HepG2 (cell line): ENCODE data around the gene GCNT4. TPM values are rescaled to one million over a fixed set of nuclear protein-coding genes. Genes with fewer than 3 reads are reported as not detected.

Source experiments
- ATAC-seq: fragments of 200-7000 bp; cut with Tn5 transposase; 3 replicates; pipeline ENCODE4 v1.9.1; 2020; ENCODE audit warnings: mild to moderate bottlenecking, moderate library complexity
- Bru-seq: library from RNA; stranded (reverse); fragments of 400-500 nt; gene quantifications from one replicate; lab custom pipeline; 2021; lab: Mats Ljungman, UMichigan
- BruChase-seq, 2 experiments: library from RNA; stranded (reverse); fragments of 400-500 nt; gene quantifications; one replicate each; lab custom pipeline; 2021; lab: Mats Ljungman, UMichigan
- BruUV-seq: library from RNA; stranded (reverse); fragments of 400-500 nt; replicated peaks from 2 replicates; lab custom pipeline; 2021; lab: Mats Ljungman, UMichigan
- CTCF ChIA-PET: fragments of 300-600 bp; formaldehyde crosslinking; extraction: SDS; loops from one replicate; lab custom pipeline; 2021; ENCODE audit warnings: low total read pairs, inconsistent platforms, low intra/inter-chr PET ratio; lab: Yijun Ruan, JAX
- POLR2A ChIA-PET: fragments of 350-600 bp; sonication (Branson Sonifier 250); formaldehyde crosslinking; loops from one replicate; lab custom pipeline; 2020; ENCODE audit warnings: antibody characterized with exemption, inconsistent platforms; lab: Yijun Ruan, JAX
- DNase-seq: peaks from one replicate; pipeline ENCODE4 v3.0.0-alpha.2; 2015; ENCODE audit warnings: low spot score
- FAIRE-seq: peaks from 3 replicates; lab custom pipeline; 2011; peaks lifted over from hg19 to GRCh38; lab: Jason Lieb, UNC
- H2AFZ ChIP-seq: one replicate; pipeline ENCODE4 v1.6.1; 2011; ENCODE audit warnings: low read length, inconsistent platforms
- H3K27ac ChIP-seq: fragments of 300-600 bp; 3 replicates; pipeline ENCODE4 v1.8.0; 2011; ENCODE audit warnings: mixed run types, mild to moderate bottlenecking, mixed read lengths, low read length, inconsistent platforms; ENCODE audit not compliant: insufficient read depth; ENCODE audit errors: extremely low read length
- H3K27me3 ChIP-seq, 2 experiments: fragments of 200-600 bp in 1 of 2; 2 replicates in 1 of 2; 3 replicates in 1 of 2; pipeline versions ENCODE4 v1.6.0 to v1.8.0; 2011; ENCODE audit warnings: low read length in 2 of 2, mild to moderate bottlenecking in 2 of 2, moderate library complexity in 2 of 2, inconsistent platforms in 1 of 2; ENCODE audit not compliant: insufficient read depth in 2 of 2, control insufficient read depth in 1 of 2
- H3K36me3 ChIP-seq, 2 experiments: fragments of 200-600 bp in 1 of 2; replicated peaks in 1 of 2; 2 replicates in 1 of 2; 3 replicates in 1 of 2; pipeline versions ENCODE4 v1.5.1 to v1.8.0; 2011; ENCODE audit warnings: low read length in 2 of 2, inconsistent platforms in 1 of 2; ENCODE audit not compliant: insufficient read depth in 2 of 2, control insufficient read depth in 1 of 2
- H3K4me1 ChIP-seq: 2 replicates; pipeline ENCODE4 v1.5.1; 2012; ENCODE audit warnings: low read length, inconsistent platforms; ENCODE audit not compliant: insufficient read depth
- H3K4me2 ChIP-seq: 2 replicates; pipeline ENCODE4 v1.6.0; 2011; ENCODE audit warnings: low read depth, low read length, inconsistent platforms
- H3K4me3 ChIP-seq, 3 experiments: fragments of 200-600 bp in 1 of 3; sonication (generic), shearing (Covaris generic) in 1 of 3; replicated peaks in 1 of 3; 2 replicates each; pipeline ENCODE4 v1.5.1; 2011 to 2016; ENCODE audit warnings: low read length in 3 of 3, inconsistent platforms in 2 of 3, low read depth in 2 of 3, mild to moderate bottlenecking in 2 of 3, control low read depth in 1 of 3, mixed read lengths in 1 of 3; ENCODE audit not compliant: insufficient read depth in 1 of 3
- H3K79me2 ChIP-seq: one replicate; pipeline ENCODE4 v1.6.1; 2011; ENCODE audit warnings: low read length, inconsistent platforms; ENCODE audit not compliant: insufficient read depth
- H3K9ac ChIP-seq: 2 replicates; pipeline ENCODE4 v1.6.0; 2011; ENCODE audit warnings: mild to moderate bottlenecking, low read depth, low read length, inconsistent platforms; ENCODE audit not compliant: insufficient read depth
- H3K9me3 ChIP-seq: 2 replicates; pipeline ENCODE4 v1.5.1; 2012; ENCODE audit warnings: mild to moderate bottlenecking, low read length
- H4K20me1 ChIP-seq: 2 replicates; pipeline ENCODE4 v1.6.0; 2011; ENCODE audit warnings: inconsistent platforms, mild to moderate bottlenecking, low read length, moderate library complexity; ENCODE audit not compliant: insufficient read depth
- ATF7-NPFF ChIP-seq: sonication (generic); formaldehyde crosslinking; IDR thresholded peaks from 2 replicates; pipeline ENCODE4 v1.8.1; 2023; ENCODE audit warnings: mild to moderate bottlenecking, low read depth, missing genetic modification reagents, moderate library complexity
- FOXK1 ChIP-seq: sonication (generic); formaldehyde crosslinking; IDR thresholded peaks from 2 replicates; pipeline ENCODE4 v1.4.0; 2020; ENCODE audit warnings: low read depth, missing genetic modification reagents, borderline replicate concordance
- IKZF1 ChIP-seq: fragments of 450-650 bp; IDR thresholded peaks from 2 replicates; pipeline ENCODE4 v1.7.1; 2016
- NFATC3 ChIP-seq: sonication (generic); formaldehyde crosslinking; IDR thresholded peaks from 2 replicates; pipeline ENCODE4 v1.5.1; 2020; ENCODE audit warnings: mild to moderate bottlenecking, missing genetic modification reagents
- TCF7L2 ChIP-seq: IDR thresholded peaks from 2 replicates; pipeline ENCODE4 v1.6.1; 2011; ENCODE audit warnings: mild to moderate bottlenecking, low read depth, low read length, moderate library complexity
- YEATS4 ChIP-seq: sonication (generic); formaldehyde crosslinking; IDR thresholded peaks from 2 replicates; pipeline ENCODE4 v1.4.0; 2020; ENCODE audit warnings: missing genetic modification reagents, borderline replicate concordance
- ZNF251 ChIP-seq: sonication (generic); formaldehyde crosslinking; IDR thresholded peaks from 2 replicates; pipeline ENCODE4 v1.9.0; 2021; ENCODE audit warnings: mild to moderate bottlenecking, missing genetic modification reagents
- ZNF350 ChIP-seq: sonication (generic); formaldehyde crosslinking; IDR thresholded peaks from 2 replicates; pipeline ENCODE4 v1.4.0; 2020; ENCODE audit warnings: mild to moderate bottlenecking, low read depth, missing genetic modification reagents, borderline replicate concordance
- ZNF367 ChIP-seq: sonication (generic); formaldehyde crosslinking; IDR thresholded peaks from 2 replicates; pipeline ENCODE4 v1.4.0; 2020; ENCODE audit warnings: missing genetic modification reagents, borderline replicate concordance
- ZNF431 ChIP-seq: sonication (generic); formaldehyde crosslinking; IDR thresholded peaks from 2 replicates; pipeline ENCODE4 v1.9.0; 2022; ENCODE audit warnings: missing genetic modification reagents, low read depth, mild to moderate bottlenecking, borderline replicate concordance
- WGBS: methylation state at CpG from one replicate; pipeline ENCODE4 v1.1.6; 2017; ENCODE audit warnings: low lambda C conversion rate; 5-methylcytosine and 5-hydroxymethylcytosine counted together
- in situ Hi-C: cut with HindIII; loops from 2 replicates; pipeline ENCODE4 v1.10.0; 2017; ENCODE audit warnings: low pct_unique_long_range_greater_than_20kb; ENCODE audit not compliant: extremely low pct_ligation_motif_present
- intact Hi-C: fragments of 100-400 bp; cut with micrococcal nuclease; formaldehyde crosslinking; loops from one replicate; pipeline ENCODE4 v1.10.0; 2022; ENCODE audit not compliant: unreplicated experiment
- long read RNA-seq, 2 experiments: library from RNA in 1 of 2; library from polyadenylated mRNA in 1 of 2; stranded (forward) in 1 of 2; unstranded in 1 of 2; transcript quantifications; one replicate each; pipeline ENCODE4 v2.0.0, GENCODE V29; 2019 to 2022
- polyA minus RNA-seq, 3 experiments: library from RNA; depleted of rRNA, polyadenylated mRNA; stranded (reverse); fragments of >200 nt; gene quantifications; 2 replicates each; pipeline ENCODE4 v1.2.3, GENCODE V29; 2011; ENCODE audit warnings: low replicate concordance in 1 of 3
- polyA plus RNA-seq, 8 experiments: library from polyadenylated mRNA; depleted of rRNA in 3 of 8; stranded (reverse) in 7 of 8; unstranded in 1 of 8; fragments of >200 nt; fragmentation: Illumina TruSeq in 4 of 8; extraction: Trizol in 4 of 8; gene quantifications; 2 replicates each; pipeline versions ENCODE4 v1.2.1 to v1.2.3, GENCODE V29; 2011 to 2016; ENCODE audit warnings: low read depth in 4 of 8, missing spikeins in 1 of 8, mixed read lengths in 1 of 8; ENCODE audit not compliant: insufficient read depth in 1 of 8
- total RNA-seq, 5 experiments: library from RNA; depleted of rRNA; stranded (reverse); fragments of >200 nt; fragmentation: Illumina TruSeq; extraction: Trizol; gene quantifications; 2 replicates each; pipeline ENCODE4 v1.2.3, GENCODE V29; 2016; ENCODE audit warnings: low read depth in 1 of 5
- TF ChIP-seq, protein P1 (sequence below): IDR thresholded peaks from 2 replicates; pipeline ENCODE4 v1.4.0; 2020; ENCODE audit warnings: mild to moderate bottlenecking, missing genetic modification reagents

GCNT4 gene, protein sequence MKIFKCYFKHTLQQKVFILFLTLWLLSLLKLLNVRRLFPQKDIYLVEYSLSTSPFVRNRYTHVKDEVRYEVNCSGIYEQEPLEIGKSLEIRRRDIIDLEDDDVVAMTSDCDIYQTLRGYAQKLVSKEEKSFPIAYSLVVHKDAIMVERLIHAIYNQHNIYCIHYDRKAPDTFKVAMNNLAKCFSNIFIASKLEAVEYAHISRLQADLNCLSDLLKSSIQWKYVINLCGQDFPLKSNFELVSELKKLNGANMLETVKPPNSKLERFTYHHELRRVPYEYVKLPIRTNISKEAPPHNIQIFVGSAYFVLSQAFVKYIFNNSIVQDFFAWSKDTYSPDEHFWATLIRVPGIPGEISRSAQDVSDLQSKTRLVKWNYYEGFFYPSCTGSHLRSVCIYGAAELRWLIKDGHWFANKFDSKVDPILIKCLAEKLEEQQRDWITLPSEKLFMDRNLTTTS
- total RNA-seq (2016; rRNA removed; fragmentation: Illumina TruSeq; extraction: Trizol) (0.22 and 0.27 TPM in 2 replicates), polyA plus RNA-seq (2011; rRNA removed) (0.26 and 0.38 TPM in 2 replicates), polyA minus RNA-seq (2011; rRNA and poly(A)+ RNA removed; ENCODE audit: low replicate concordance) (0.02 and 0.26 TPM in 2 replicates), Bru-seq, nascent RNA (percentile 35 among the genes with signal in this experiment), BruChase-seq, experiment 1, labeled RNA remaining after a 6-hour chase (percentile 35 among the genes with signal in this experiment), BruChase-seq, experiment 2, labeled RNA remaining after a 2-hour chase (percentile 46 among the genes with signal in this experiment)
- 0.10 TPM in 1 of 2 replicates, not detected in the other for total RNA-seq (2016; cell fraction: cytosol; rRNA removed; fragmentation: Illumina TruSeq; extraction: Trizol; ENCODE audit: low read depth)
- total RNA-seq (2016; cell fraction: insoluble cytoplasmic fraction; rRNA removed; fragmentation: Illumina TruSeq; extraction: Trizol), result 0.18 and 0.26 TPM in 2 replicates
- 0.17 and 0.25 TPM in 2 replicates for total RNA-seq (2016; cell fraction: membrane; rRNA removed; fragmentation: Illumina TruSeq; extraction: Trizol)
- 0.19 and 0.50 TPM in 2 replicates for total RNA-seq (2016; cell fraction: nucleus; rRNA removed; fragmentation: Illumina TruSeq; extraction: Trizol)
- polyA plus RNA-seq (2011; cell fraction: cytosol; rRNA removed), result 0.11 and 0.26 TPM in 2 replicates
- polyA plus RNA-seq (2011; cell fraction: nucleus; rRNA removed), result 0.16 and 0.28 TPM in 2 replicates
- polyA plus RNA-seq (2012), result 0.17 and 0.43 TPM in 2 replicates
- 0.01 and 0.02 TPM in 2 replicates for polyA plus RNA-seq (2016; cell fraction: cytosol; fragmentation: Illumina TruSeq; extraction: Trizol; ENCODE audit: low read depth)
- polyA plus RNA-seq (2016; cell fraction: insoluble cytoplasmic fraction; fragmentation: Illumina TruSeq; extraction: Trizol; ENCODE audit: low read depth), result 0.12 and 0.17 TPM in 2 replicates
- polyA plus RNA-seq (2016; cell fraction: membrane; fragmentation: Illumina TruSeq; extraction: Trizol; ENCODE audit: low read depth), result 0.05 and 0.13 TPM in 2 replicates
- 0.21 and 0.28 TPM in 2 replicates for polyA plus RNA-seq (2016; cell fraction: nucleus; fragmentation: Illumina TruSeq; extraction: Trizol; ENCODE audit: insufficient read depth, low read depth)
- polyA minus RNA-seq (2011; cell fraction: cytosol; rRNA and poly(A)+ RNA removed), result 0.59 and 0.62 TPM in 2 replicates
- 0.90 and 0.99 TPM in 2 replicates for polyA minus RNA-seq (2011; cell fraction: nucleus; rRNA and poly(A)+ RNA removed)
- long read RNA-seq, experiment 1, full-length matches to known transcripts, result 1 of 1 reads
- long read RNA-seq, experiment 1, partial matches to known transcripts, result 0 of 1 reads
- long read RNA-seq, experiment 1, other reads (novel, unspliced or antisense), result 0 of 1 reads
- long read RNA-seq, experiment 2, result 0 reads

DNA sequence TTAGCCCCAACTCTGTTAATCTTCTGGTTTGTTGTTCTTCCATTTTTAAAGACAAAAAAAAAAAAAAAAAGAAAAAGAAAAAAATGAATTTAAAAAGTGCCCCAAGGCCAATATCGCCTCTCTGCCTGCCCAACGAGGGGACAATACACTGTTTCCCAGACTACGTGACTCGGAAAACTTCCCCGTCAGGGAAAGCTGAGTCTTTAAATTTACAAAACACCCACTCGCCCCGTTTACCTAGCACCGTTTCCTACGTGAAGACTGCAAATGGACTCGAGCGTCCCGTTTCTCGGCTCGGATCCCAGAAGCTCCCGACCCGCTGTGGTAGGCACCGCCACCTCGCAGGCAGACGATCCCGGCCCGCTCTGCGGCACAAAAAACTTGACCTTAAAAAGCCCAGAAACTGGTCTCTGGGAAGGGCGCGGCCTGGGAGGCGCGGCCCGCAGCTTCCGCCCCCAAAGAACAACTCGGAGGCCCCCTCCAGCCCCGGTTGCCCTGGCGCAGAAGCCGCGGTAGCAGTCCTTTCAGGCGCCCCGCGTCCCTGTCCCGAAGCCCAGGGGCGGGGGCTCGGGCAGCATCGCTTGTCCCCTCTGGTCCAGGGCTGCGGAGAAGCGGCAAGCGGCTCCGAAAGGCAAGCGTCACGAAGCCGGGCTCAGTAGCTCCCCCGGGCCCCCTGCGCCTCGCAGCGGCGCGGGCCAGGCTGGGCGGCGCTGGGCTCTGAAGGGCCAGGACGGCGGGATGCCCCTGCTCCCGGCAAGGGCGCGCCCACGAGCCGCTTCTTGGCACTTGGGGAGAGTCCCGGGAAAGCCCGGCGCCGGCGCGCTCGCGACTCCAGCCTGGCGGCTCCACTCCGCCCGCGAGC lies at the start of gene GCNT4:
GCNT4 (minus strand) TSS at position 367 of the 862 bp plus-strand sequence. CDS start 22,521 bp downstream, outside the sequence.
- peak within 1 kb of the TSS; percentile 28; the same call in 1 of the 2 replicates for H3K9ac ChIP-seq
- H4K20me1 ChIP-seq, result no peaks in the 10 kb centered on the region
- H3K36me3 ChIP-seq, result no peaks in the 10 kb centered on the region
- intact Hi-C loops (loop anchor here (1.0 to 10.0 kb wide), 4 partner anchors 105 to 284 kb away; partner anchors contain the start of genes ANKRD31 and HMGCR), in situ Hi-C loops (loop anchor here (10.0 kb wide), 1 partner anchor 212 kb away; no protein-coding TSS in a partner anchor)
- peaks cover 19 to 53% of the 10 kb centered on the region in 2 experiments for H3K27me3 ChIP-seq
- CTCF ChIA-PET, result interaction anchor here (1.5 kb wide), 1 partner anchor 213 kb away, joined by 3 read pairs; no protein-coding TSS in a partner anchor
- DNase-seq (no peak), FAIRE-seq (no peak), ATAC-seq (peak; percentile 55)
- POLR2A ChIA-PET, result no interaction called here
- H3K27ac ChIP-seq, result no peak within 1 kb of the TSS
- no TSS peak for BruUV-seq
- peak within 1 kb of the TSS; percentile 83 for H3K4me2 ChIP-seq
- peak within 1 kb of the TSS; percentile 54 to 75 (median 68) for H3K4me3 ChIP-seq
- 13% methylated on average over 28 of the region's 74 CpGs for WGBS
- no peak within 1 kb of the TSS for H2AFZ ChIP-seq
- peaks cover 27% of the 10 kb centered on the region for H3K4me1 ChIP-seq
- H3K79me2 ChIP-seq, result no peaks in the 10 kb centered on the region
- H3K9me3 ChIP-seq, result no peaks in the 10 kb centered on the region
- TF ChIP-seq, protein P1, sequence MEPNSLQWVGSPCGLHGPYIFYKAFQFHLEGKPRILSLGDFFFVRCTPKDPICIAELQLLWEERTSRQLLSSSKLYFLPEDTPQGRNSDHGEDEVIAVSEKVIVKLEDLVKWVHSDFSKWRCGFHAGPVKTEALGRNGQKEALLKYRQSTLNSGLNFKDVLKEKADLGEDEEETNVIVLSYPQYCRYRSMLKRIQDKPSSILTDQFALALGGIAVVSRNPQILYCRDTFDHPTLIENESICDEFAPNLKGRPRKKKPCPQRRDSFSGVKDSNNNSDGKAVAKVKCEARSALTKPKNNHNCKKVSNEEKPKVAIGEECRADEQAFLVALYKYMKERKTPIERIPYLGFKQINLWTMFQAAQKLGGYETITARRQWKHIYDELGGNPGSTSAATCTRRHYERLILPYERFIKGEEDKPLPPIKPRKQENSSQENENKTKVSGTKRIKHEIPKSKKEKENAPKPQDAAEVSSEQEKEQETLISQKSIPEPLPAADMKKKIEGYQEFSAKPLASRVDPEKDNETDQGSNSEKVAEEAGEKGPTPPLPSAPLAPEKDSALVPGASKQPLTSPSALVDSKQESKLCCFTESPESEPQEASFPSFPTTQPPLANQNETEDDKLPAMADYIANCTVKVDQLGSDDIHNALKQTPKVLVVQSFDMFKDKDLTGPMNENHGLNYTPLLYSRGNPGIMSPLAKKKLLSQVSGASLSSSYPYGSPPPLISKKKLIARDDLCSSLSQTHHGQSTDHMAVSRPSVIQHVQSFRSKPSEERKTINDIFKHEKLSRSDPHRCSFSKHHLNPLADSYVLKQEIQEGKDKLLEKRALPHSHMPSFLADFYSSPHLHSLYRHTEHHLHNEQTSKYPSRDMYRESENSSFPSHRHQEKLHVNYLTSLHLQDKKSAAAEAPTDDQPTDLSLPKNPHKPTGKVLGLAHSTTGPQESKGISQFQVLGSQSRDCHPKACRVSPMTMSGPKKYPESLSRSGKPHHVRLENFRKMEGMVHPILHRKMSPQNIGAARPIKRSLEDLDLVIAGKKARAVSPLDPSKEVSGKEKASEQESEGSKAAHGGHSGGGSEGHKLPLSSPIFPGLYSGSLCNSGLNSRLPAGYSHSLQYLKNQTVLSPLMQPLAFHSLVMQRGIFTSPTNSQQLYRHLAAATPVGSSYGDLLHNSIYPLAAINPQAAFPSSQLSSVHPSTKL (CRISPR knock-in tag), result 0 out of 2 replicates have a peak, but pooled peaks have one; percentile 10
- TF ChIP-seq TCF7L2, result no peak
- TF ChIP-seq IKZF1, result no peak
- 0 out of 2 replicates have a peak, but pooled peaks have one; percentile 23 for TF ChIP-seq YEATS4 (CRISPR knock-in tag)
- TF ChIP-seq ATF7-NPFF (CRISPR knock-in tag), result 0 out of 2 replicates have a peak, but pooled peaks have one; percentile 18
- no peak for TF ChIP-seq NFATC3
- no peak for TF ChIP-seq ZNF251 (CRISPR knock-in tag)
- TF ChIP-seq ZNF431 (CRISPR knock-in tag), result no peak
- TF ChIP-seq ZNF367 (CRISPR knock-in tag), result no peak
- TF ChIP-seq FOXK1, result 0 out of 2 replicates have a peak, but pooled peaks have one; percentile 11
- no peak for TF ChIP-seq ZNF350 (CRISPR knock-in tag)
